RPMI7951 (cell line): ENCODE results near the gene SORCS2. TPM values are rescaled to one million over a fixed set of nuclear protein-coding genes. Genes with fewer than 3 reads are reported as not detected.
A peak's percentile ranks its signal among the peaks of the same experiment; 100 is the strongest.
"Not testable (repeated sequence)": the region's sequence is repeated elsewhere in the genome, so short reads cannot be mapped to it uniquely, and the experiment has no call there.

Experiments
- DNase-seq: peaks from one replicate; pipeline ENCODE4 v3.0.0-alpha.2; 2012; ENCODE audit warnings: low read depth
- total RNA-seq: library from RNA; depleted of rRNA; stranded (reverse); fragments of >200 nt; shearing (Covaris generic); gene quantifications from 2 replicates; pipeline ENCODE4 v1.2.3, GENCODE V29; 2014

The SORCS2 gene
- total RNA-seq, 1 experiment from 2014 or later = 2.0 TPM

DNA sequence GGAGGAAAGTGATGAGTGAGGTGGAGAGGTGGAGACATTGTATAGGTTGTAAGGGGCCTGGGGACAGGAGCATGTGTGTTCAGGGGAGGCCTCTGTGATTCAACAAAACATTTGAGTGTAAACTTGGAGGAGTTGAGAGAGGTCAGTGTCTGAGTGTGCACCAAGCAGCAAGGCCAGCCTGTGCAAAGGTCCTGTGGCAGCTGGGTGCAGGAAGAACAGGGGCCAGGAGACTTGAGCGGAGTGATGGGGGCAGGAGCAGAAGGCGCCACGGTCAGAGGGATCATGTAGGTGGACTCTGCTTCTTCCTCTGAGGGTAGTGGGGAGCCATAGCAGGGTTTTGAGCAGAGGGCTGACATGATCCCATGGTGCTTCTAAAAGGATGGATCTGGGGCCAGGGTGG lies 252.0 kb downstream of the SORCS2 start:
- no peak for DNase-seq

DNA sequence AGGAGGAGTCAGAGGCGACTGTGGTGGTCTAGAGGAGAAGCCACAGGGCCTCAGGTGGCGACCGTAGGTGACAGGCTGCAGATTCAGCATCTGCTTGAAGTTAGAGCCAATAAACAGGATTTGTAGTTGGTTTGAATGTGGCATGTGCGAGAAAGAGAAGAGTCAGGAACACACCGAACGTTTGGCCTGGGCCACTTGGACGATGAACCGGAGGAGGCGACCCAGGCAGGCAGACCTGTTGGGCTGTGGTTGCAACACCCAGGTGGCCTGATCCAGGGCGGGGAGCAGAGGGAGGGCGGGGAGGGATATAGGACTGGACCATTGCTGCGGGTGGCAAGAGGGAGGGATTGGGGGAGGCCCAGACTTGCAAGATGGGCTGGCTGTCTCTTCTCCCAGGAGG lies 252.4 kb downstream of the SORCS2 start:
- DNase-seq = no peak

GRCh38 chr4:7447236-7447635 lies 254.9 kb downstream of the SORCS2 start:
- no peak for DNase-seq

DNA sequence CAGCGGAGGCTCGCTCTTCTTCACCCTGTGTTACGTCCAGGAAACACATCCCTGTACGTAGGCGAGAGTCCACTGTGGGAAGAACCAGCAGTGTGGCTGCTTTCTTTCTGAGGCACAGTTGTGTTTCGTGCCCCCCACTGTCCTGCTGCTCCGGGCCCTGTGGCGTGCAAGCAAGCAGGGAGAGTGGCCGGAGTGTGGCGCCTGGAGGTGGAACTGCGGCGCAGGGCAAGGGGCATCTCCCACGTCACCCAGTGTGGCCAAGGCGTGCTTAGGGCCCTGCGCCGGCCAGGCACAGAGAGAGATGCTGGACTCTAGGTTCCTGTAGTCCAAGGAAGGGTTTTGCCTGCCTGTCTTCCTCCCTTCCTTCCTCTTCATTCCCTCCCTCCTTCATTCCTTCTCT lies 255.7 kb downstream of the SORCS2 start:
- peak; percentile 17 for DNase-seq

- DNase-seq = no peak
These were observed 258.6 kb downstream of the SORCS2 start for GRCh38 chr4:7450775-7451433.

GRCh38 chr4:7451434-7451789 lies 259.1 kb downstream of the SORCS2 start:
- no peak for DNase-seq

DNA sequence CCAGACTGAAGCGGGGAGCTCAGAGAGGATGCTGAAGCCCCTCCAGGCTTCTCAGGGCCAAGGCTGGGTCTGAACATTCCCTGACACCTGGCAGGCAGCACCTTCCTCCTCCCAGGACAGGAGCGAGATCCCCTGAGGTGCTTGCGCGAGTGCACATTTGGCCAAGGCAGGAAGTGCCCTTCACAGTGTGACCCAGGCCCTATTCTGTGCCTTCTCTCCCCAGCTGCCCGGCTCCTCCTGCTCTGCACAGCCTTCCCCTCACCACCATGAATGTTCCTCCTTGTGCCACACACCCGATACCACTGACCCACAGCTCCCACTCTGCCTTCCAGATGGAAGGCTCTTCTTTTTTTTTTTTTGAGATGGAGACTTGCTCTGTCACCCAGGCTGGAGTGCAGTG lies 259.5 kb downstream of the SORCS2 start:
- DNase-seq = no peak

GRCh38 chr4:7452802-7453201 lies 260.5 kb downstream of the SORCS2 start:
- not testable (repeated sequence) for DNase-seq

DNA sequence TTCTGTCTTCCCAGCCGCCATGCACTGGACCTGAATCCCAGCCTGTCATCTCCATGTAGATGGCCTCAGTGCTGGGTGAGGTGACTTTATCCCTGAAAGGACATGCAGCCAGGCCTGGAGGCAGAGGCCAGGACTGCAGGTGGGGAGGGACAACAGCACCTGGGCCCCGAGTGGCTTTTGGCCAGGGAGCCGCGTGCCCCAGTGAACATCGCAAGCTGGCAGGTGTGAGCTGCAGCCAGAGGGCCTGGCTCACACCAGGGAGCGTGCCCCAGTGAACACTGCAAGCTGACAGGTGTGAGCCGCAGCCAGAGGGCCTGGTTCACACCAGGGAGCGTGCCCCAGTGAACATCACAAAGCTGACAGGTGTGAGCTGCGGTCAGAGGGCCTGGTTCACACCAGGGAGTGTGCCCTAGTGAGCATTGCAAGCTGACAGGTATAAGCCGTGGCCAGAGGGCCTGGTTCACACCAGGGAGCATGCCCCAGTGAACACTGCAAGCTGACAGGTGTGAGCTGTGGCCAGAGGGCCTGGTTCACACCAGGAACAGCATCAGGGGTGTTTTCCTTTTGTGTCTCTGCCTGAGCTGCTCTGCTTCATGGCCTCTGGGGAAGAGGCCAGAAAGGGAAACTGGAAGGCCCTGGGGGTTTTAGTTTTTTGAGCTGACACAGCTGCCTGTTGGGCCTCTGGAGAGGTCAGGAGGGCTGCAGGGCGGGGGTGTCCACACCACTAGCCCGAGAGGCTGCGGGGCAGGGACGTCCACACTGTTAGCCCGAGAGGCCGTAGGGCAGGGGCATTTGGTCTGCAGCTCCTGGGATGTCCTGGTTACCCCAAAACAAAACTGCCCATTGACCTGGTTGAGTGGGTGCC lies 265.1 kb downstream of the SORCS2 start:
- DNase-seq = no peak

DNA sequence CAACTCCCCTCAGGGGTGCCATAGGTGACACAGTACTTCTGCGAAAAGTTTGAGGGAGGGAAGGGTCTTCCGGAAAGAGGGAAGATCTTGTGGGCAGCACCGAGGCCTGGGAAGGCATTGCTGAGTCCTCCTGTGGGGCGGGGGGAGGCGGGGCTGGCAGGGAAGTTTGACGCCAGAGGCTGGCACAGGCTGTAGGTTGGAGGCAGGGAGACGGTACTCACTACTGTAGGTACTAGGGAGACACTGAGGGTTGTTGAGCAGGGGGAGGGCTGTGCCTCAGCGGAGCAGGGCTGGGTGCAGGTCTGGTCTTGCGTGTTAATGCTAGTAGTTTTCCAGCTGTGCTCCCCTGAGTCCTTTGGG lies 265.7 kb downstream of the SORCS2 start:
- DNase-seq = no peak

- DNase-seq = no peak
These were observed 266.1 kb downstream of the SORCS2 start for GRCh38 chr4:7458477-7458876.

DNA sequence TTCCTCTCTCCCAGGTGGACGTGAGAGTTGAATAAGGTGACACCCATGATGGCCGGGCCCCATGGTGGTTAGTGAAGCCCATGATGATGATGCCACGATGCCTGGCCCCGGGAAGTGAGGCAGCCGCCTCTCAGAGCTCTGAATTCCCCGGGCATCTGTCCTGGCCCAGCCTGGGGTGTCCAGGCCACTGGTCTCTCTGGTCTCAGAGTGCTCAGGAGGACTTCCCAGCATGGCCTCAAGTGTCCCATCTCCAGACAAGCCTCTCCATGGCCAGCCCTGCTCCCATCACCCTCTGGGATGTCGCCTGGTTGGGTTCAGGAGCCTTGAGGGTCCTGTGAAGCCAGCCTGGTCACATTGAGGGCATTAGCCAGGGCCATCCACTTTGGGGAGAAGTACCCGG lies 267.1 kb downstream of the SORCS2 start:
- no peak for DNase-seq

DNA sequence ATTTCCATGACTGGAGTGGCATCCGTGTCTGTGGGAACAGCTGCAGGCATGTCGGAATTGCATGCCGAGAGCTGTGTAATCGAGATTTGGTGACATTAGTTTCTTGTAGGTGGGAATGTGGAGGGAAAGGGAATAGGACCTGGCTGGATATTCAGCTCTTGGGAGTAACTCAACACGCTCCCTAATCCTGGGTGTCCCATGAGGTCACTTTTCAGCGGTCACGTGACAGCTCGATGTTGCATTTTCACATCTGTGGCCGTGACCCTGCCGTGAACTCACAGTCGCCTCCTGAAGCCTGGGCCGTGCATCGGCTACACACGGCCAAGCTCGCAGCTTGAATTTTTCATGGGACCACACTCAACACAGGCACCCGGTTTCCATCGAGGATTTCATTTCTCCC lies 268.2 kb downstream of the SORCS2 start:
- DNase-seq = peak; percentile 59

GRCh38 chr4:7461230-7461629 lies 268.9 kb downstream of the SORCS2 start:
- DNase-seq = no peak

DNA sequence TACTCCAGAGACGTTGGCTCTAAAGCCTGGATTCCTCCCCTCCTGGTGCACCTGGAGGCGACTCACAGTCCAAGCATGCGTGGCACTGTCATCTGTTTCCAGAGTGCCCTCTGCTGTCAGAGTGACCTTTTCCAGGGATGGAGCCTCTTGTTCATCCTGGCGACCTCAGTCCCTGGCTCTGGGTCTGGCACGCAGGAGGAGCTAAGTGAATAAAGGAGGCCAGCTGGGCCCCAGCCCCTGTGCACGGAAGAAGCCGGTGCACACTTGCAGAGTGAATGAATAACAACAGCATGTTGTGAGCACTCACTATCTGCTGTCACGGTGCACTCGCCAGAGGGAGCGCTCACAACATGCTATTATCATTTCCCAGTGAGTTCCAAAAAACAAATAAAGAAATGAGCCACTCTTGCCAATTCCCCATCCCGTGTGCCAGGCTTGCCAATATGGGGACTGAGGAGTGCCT lies 270.2 kb downstream of the SORCS2 start:
- peak; percentile 45 for DNase-seq

DNA sequence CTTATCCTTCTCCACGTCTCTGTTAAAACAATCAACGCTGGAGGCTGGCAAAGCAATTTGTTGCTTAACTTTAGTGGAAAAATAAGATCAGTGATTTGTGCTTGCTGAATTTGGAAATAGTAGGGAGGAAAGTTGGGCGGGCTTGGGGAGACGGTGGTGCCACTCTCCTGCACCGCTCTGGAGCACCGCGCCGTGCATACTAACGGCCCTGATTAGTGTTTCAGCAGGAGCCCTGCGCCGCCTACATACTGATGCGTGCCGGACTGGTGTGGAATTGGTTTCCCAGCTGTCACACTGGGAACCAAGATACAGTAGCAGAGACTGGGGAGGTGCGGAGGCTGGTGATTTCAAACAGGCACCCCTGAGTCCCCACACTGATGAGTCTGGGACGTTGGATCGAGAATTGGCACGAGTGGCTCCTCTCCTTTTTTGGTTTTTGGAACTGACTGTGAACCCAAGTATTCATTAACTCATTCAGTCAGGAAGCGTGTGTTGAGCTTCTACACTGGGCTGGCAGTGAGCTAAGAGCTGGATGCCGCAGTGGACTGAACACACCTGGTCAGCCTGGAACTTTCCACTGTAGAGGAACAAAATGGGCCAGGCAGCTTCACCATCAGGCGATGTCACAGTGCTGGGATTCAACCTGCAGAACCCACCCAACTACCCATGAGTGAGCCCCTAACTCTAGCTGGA lies 271.4 kb downstream of the SORCS2 start:
- no peak for DNase-seq

DNA sequence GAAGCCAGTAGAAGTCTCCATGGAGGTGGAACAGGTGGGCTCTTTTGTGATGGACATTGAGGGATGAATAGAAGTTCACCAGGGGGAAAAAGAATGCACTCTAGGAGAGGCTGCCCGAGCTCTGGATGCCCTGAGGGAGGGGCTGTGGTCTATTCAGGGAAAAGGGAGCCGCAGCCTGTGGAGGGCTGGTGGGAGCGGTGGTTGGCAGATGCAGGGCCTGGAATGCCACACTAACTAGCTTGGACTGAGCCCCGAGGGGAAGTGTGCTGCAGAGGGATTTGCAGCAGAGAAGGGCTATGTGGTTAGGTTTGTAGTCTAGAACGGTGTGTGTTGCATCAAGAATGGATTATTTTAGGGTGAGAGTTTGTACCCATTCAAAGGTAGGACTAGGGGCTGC lies 271.9 kb downstream of the SORCS2 start:
- DNase-seq = peak; percentile 65

DNA sequence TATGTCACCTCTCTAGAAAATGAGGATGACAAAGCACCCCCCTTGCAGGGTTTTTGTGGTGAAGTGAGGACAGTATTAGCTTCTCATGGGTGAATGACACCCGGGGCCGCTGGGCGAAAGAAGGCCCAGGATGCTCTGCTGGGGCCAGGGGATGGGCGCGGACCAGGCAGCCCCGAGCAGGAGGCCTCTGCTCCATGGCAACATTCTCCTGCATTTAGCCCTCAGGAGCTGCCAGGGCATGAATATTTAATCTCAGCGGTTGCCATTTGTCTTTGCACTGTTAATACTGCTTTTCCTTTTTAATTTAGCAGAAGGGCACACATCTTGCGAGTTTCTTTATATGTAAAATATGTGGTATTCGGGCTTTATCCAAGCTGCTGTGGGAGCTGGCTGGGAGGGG lies 272.7 kb downstream of the SORCS2 start:
- DNase-seq = no peak

- DNase-seq = no peak
These were observed 273.9 kb downstream of the SORCS2 start for GRCh38 chr4:7466215-7466614.

GRCh38 chr4:7466904-7467303 lies 274.6 kb downstream of the SORCS2 start:
- DNase-seq = peak; percentile 74

DNA sequence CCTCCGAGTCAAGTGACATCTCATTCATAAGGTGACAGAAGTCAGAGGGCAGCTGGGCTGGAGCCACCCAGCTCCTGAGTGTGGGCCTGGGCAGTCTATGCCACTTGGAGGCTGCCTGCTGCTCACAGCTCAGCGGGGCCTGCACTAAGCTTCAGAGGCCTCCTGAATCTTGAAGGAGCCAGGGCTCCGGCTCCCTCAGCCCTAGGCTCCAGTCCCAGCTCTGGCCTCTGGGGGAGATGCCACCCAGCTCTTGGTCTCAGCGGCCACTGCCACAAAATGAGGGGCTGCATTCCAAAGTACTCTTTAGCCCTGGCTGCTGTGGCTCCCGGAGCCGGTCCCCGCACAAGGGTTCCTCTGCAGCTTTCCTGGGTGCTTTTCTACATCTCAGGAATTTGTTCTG lies 275.1 kb downstream of the SORCS2 start:
- no peak for DNase-seq

DNA sequence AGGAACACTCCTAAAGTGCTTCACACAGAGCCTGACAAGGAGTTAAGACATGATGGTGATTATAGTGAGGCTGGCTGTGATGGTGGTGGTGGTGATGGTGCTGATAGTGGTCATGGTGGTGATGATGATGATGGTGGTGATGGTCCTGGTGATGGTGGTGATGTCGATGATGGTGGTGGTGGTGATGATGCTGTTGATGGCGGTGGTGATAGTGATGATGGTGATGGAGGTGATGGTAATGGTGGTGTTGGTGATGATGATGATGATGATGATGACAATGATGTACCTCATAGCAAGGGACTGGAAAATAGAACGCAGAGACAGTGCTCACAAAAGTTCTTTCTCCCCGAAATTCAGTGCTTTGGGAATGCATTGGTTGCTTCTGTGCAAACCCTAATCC lies 276.7 kb downstream of the SORCS2 start:
- no peak for DNase-seq

DNA sequence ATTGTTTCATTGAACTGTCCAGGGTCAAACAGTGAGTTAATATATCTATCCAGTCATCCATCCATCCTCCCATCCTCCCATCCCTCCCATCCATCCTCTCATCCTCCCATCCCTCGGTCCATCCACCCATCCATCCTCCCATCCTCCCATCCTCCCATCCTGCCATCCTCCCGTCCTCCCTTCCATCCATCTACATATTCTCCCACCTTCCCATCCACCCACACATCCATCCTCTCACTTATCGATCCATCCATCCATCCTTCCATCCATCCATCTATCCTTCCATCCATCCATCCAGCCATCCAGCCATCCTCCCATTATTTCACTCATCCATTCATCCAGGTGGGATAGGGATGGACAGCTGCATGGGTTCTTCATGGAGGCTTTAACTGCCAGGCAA lies 277.8 kb downstream of the SORCS2 start:
- DNase-seq = no peak
